Osteocyte (in vitro differentiated cells): ENCODE measurements around the gene SPATS2. TPM values are rescaled to one million over a fixed set of nuclear protein-coding genes. Genes with fewer than 3 reads are reported as not detected.

Experiments used
- DNase-seq: peaks from one replicate; pipeline ENCODE4 v3.0.0; 2021; ENCODE audit warnings: mixed read lengths; ENCODE audit not compliant: unreplicated experiment; ENCODE audit errors: extremely low spot score
- H3K27ac Mint-ChIP-seq: one replicate; pipeline ENCODE4 v1.8.0; 2021; ENCODE audit warnings: mild to moderate bottlenecking, mixed read lengths; ENCODE audit not compliant: unreplicated experiment
- H3K27me3 Mint-ChIP-seq: one replicate; pipeline ENCODE4 v1.8.0; 2021; ENCODE audit warnings: mixed read lengths; ENCODE audit not compliant: unreplicated experiment
- H3K36me3 Mint-ChIP-seq: one replicate; pipeline ENCODE4 v1.8.0; 2021; ENCODE audit warnings: mixed read lengths; ENCODE audit not compliant: unreplicated experiment
- H3K4me1 Mint-ChIP-seq: one replicate; pipeline ENCODE4 v1.8.0; 2021; ENCODE audit warnings: mixed read lengths; ENCODE audit not compliant: unreplicated experiment
- H3K4me3 Mint-ChIP-seq: one replicate; pipeline ENCODE4 v1.8.0; 2021; ENCODE audit warnings: mild to moderate bottlenecking, moderate library complexity, mixed read lengths; ENCODE audit not compliant: unreplicated experiment
- H3K9me3 Mint-ChIP-seq: one replicate; pipeline ENCODE4 v1.8.0; 2021; ENCODE audit warnings: mixed read lengths; ENCODE audit not compliant: unreplicated experiment
- CTCF ChIP-seq: fragments of 200-600 bp; sonication (generic); IDR thresholded peaks from 2 replicates; pipeline ENCODE4 v1.5.0; 2021; ENCODE audit warnings: antibody characterized with exemption, mild to moderate bottlenecking, moderate library complexity
- total RNA-seq: library from RNA; stranded (reverse); gene quantifications from 2 replicates; pipeline ENCODE4 v1.2.1, GENCODE V29; 2021

Gene SPATS2
- total RNA-seq, 1 donor from 2014 or later, result 25.6 TPM

GRCh38 chr12:49451468-49452259, 84.4 kb downstream of the SPATS2 start:
- H3K4me3 Mint-ChIP-seq, result no peak overlapping the region
- peaks cover 4% of the 10 kb centered on the region for H3K9me3 Mint-ChIP-seq
- H3K36me3 Mint-ChIP-seq, result peaks cover 7% of the 10 kb centered on the region
- H3K4me1 Mint-ChIP-seq, result peaks cover 2% of the 10 kb centered on the region
- peak overlapping the region; percentile 1 for H3K27ac Mint-ChIP-seq
- no peak for TF ChIP-seq CTCF
- DNase-seq, result no peak
- H3K27me3 Mint-ChIP-seq, result no peaks in the 10 kb centered on the region

- Mint-ChIP-seq H3K9me3 (no peaks in the 10 kb centered on the region), H3K36me3 (peaks cover 9% of the 10 kb centered on the region), H3K27ac (no peak overlapping the region)
Measured at GRCh38 chr12:49455501-49455900, 88.2 kb downstream of the SPATS2 start.

GRCh38 chr12:49456131-49456679, 88.9 kb downstream of the SPATS2 start:
- peaks cover 11% of the 10 kb centered on the region for H3K36me3 Mint-ChIP-seq
- H3K4me3 Mint-ChIP-seq, result no peak overlapping the region
- peaks cover 6% of the 10 kb centered on the region for H3K4me1 Mint-ChIP-seq
- DNase-seq, result no peak
- H3K27ac Mint-ChIP-seq, result no peak overlapping the region
- TF ChIP-seq CTCF, result no peak
- H3K27me3 Mint-ChIP-seq, result no peaks in the 10 kb centered on the region
- no peaks in the 10 kb centered on the region for H3K9me3 Mint-ChIP-seq

More at GRCh38 chr12:49455501-49455900, 88.2 kb downstream of the SPATS2 start:
- DNase-seq, result no peak
- Mint-ChIP-seq H3K4me1 (peaks cover 4% of the 10 kb centered on the region), H3K27me3 (no peaks in the 10 kb centered on the region), H3K4me3 (no peak overlapping the region)
- no peak for TF ChIP-seq CTCF

GRCh38 chr12:49458816-49459215, 91.6 kb downstream of the SPATS2 start:
- no peak for DNase-seq
- no peak for TF ChIP-seq CTCF
- Mint-ChIP-seq H3K4me3 (no peak overlapping the region), H3K27ac (no peak overlapping the region), H3K9me3 (no peaks in the 10 kb centered on the region), H3K27me3 (no peaks in the 10 kb centered on the region), H3K36me3 (peaks cover 15% of the 10 kb centered on the region), H3K4me1 (peaks cover 12% of the 10 kb centered on the region)

GRCh38 chr12:49461221-49461620, 94.0 kb downstream of the SPATS2 start:
- H3K27ac Mint-ChIP-seq, result no peak overlapping the region
- H3K36me3 Mint-ChIP-seq, result peaks cover 17% of the 10 kb centered on the region
- no peak for DNase-seq
- no peaks in the 10 kb centered on the region for H3K9me3 Mint-ChIP-seq
- H3K4me1 Mint-ChIP-seq, result peaks cover 12% of the 10 kb centered on the region
- no peak for TF ChIP-seq CTCF
- H3K4me3 Mint-ChIP-seq, result no peak overlapping the region
- no peaks in the 10 kb centered on the region for H3K27me3 Mint-ChIP-seq
